Measurements from ENCODE around the gene OGDH.

OGDH gene

DNA sequence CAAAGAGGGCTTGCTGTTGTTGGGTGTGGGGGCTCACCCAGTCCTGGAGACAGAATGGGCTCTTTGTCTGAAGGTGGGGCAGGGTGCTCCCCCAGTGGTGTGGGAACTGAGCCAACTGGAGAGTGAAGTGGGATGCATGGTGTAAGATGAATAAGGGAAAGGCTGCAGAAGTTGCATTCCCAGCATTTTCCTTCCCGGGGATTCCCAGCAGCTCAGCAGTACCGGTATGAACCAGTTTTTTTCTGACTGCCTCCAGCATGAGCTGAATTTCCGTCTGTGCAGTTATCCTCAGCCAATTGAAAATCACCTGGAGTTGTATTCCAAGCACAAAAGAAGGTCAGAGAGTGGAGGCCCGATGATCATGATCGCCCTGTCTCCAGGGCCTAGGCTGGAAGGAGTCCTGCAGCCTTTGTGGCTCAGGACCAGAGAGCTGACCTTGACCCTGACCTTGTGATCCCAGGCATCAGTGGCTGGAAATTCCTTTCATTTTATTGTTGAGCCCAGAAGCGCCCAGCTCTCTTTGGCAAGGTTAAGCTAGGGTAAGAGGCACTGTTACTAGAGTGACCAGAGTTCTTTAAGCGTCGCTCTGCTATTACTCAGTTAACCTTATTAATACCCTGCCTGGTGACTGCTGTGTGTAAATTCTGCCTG, 33.4 kb downstream of the OGDH start:
- Histone ChIP-seq H3K27me3 (ENCODE audit: control insufficient read depth, low read length) (no peaks in the 10 kb centered on the region), H3K79me2 (ENCODE audit: control insufficient read depth, low read length) (peaks cover 29% of the 10 kb centered on the region), H3K9me2 (replicated peaks; ENCODE audit: control insufficient read depth, low read length) (no peaks in the 10 kb centered on the region), H3K27ac (ENCODE audit: low read depth, low read length) (no peak overlapping the region), H3K4me1 (ENCODE audit: control insufficient read depth, low read length) (peaks cover 32% of the 10 kb centered on the region), H3K4me2 (ENCODE audit: low read length) (no peak overlapping the region), H3K36me3 (ENCODE audit: control insufficient read depth, low read length) (peaks cover 7% of the 10 kb centered on the region; the same call in 1 of the 2 replicates), H3K9me3 (ENCODE audit: control insufficient read depth, insufficient read depth, low read length) (no peaks in the 10 kb centered on the region), H3K4me3 (ENCODE audit: low read length) (no peak overlapping the region), H3F3A (ENCODE audit: control insufficient read depth, insufficient read depth) (peaks cover 5% of the 10 kb centered on the region), H4K20me1 (ENCODE audit: control insufficient read depth, insufficient read depth, low read depth, low read length) (no peaks in the 10 kb centered on the region)
- TF ChIP-seq EZH2phosphoT487 (IDR thresholded peaks at IDR 0.05; ENCODE audit: borderline replicate concordance, low read length) = no peak
- TF ChIP-seq, protein P1, sequence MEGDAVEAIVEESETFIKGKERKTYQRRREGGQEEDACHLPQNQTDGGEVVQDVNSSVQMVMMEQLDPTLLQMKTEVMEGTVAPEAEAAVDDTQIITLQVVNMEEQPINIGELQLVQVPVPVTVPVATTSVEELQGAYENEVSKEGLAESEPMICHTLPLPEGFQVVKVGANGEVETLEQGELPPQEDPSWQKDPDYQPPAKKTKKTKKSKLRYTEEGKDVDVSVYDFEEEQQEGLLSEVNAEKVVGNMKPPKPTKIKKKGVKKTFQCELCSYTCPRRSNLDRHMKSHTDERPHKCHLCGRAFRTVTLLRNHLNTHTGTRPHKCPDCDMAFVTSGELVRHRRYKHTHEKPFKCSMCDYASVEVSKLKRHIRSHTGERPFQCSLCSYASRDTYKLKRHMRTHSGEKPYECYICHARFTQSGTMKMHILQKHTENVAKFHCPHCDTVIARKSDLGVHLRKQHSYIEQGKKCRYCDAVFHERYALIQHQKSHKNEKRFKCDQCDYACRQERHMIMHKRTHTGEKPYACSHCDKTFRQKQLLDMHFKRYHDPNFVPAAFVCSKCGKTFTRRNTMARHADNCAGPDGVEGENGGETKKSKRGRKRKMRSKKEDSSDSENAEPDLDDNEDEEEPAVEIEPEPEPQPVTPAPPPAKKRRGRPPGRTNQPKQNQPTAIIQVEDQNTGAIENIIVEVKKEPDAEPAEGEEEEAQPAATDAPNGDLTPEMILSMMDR (IDR thresholded peaks at IDR 0.05; ENCODE audit: low read depth, low read length, poor library complexity, severe bottlenecking) = no peak

DNA sequence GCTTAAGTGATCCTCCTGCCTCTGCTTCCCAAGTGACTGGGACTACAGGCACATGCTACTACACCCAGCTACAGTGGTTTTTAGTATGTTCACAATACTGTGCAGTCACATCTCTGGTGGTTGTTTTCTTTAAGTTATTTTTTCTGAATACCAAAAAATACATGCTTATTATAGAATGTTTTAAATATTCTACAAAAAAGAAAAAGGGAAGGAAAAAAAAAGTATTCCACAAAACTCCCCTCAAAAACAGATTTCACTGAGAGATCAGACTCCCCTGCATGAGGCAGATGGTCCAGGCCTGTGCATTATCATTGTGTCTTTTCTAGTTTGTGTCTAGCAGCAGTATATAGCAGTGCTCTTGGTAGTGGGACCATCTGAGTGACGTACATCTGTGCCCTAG, 36.8 kb downstream of the OGDH start:
- no peaks in the 10 kb centered on the region for H3K9me2 ChIP-seq (replicated peaks; ENCODE audit: control insufficient read depth, low read length)
- no peak overlapping the region for H3K4me2 ChIP-seq (ENCODE audit: low read length)
- H3K27ac ChIP-seq (ENCODE audit: low read depth, low read length) = no peak overlapping the region
- peaks cover 31% of the 10 kb centered on the region for H3K4me1 ChIP-seq (ENCODE audit: control insufficient read depth, low read length)
- H3F3A ChIP-seq (ENCODE audit: control insufficient read depth, insufficient read depth) = peaks cover 5% of the 10 kb centered on the region
- peaks cover 24% of the 10 kb centered on the region for H3K79me2 ChIP-seq (ENCODE audit: control insufficient read depth, low read length)
- TF ChIP-seq EZH2phosphoT487 (IDR thresholded peaks at IDR 0.05; ENCODE audit: borderline replicate concordance, low read length) = no peak
- TF ChIP-seq, protein P1 (IDR thresholded peaks at IDR 0.05; ENCODE audit: low read depth, low read length, poor library complexity, severe bottlenecking) = no peak
- peaks cover 33% of the 10 kb centered on the region for H3K36me3 ChIP-seq (ENCODE audit: control insufficient read depth, low read length)
- no peaks in the 10 kb centered on the region for H4K20me1 ChIP-seq (ENCODE audit: control insufficient read depth, insufficient read depth, low read depth, low read length)
- H3K9me3 ChIP-seq (ENCODE audit: control insufficient read depth, insufficient read depth, low read length) = no peaks in the 10 kb centered on the region
- no peaks in the 10 kb centered on the region for H3K27me3 ChIP-seq (ENCODE audit: control insufficient read depth, low read length)
- no peak overlapping the region for H3K4me3 ChIP-seq (ENCODE audit: low read length)

DNA sequence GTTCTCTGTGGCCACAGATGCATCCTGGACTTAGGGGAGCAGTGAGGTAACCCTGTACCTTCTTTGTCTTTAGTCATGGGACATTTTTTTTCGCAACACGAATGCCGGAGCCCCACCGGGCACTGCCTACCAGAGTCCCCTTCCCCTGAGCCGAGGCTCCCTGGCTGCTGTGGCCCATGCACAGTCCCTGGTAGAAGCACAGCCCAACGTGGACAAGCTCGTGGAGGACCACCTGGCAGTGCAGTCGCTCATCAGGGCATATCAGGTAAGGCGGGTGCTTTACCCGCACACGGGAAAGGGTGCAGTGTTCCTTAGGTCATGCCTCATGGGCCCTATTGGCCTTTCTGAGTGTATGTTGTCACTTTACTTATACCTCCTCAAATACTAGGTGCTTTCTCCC, 38.8 kb downstream of the OGDH start:
- no peak for TF ChIP-seq EZH2phosphoT487 (IDR thresholded peaks at IDR 0.05; ENCODE audit: borderline replicate concordance, low read length)
- TF ChIP-seq, protein P1 (IDR thresholded peaks at IDR 0.05; ENCODE audit: low read depth, low read length, poor library complexity, severe bottlenecking) = no peak
- Histone ChIP-seq H3K4me1 (ENCODE audit: control insufficient read depth, low read length) (peaks cover 16% of the 10 kb centered on the region), H3K27ac (ENCODE audit: low read depth, low read length) (no peak overlapping the region), H3F3A (ENCODE audit: control insufficient read depth, insufficient read depth) (peaks cover 5% of the 10 kb centered on the region), H3K4me3 (ENCODE audit: low read length) (no peak overlapping the region), H3K27me3 (ENCODE audit: control insufficient read depth, low read length) (no peaks in the 10 kb centered on the region), H3K79me2 (ENCODE audit: control insufficient read depth, low read length) (peaks cover 7% of the 10 kb centered on the region; the same call in 1 of the 2 replicates), H3K4me2 (ENCODE audit: low read length) (no peak overlapping the region), H3K9me3 (ENCODE audit: control insufficient read depth, insufficient read depth, low read length) (no peaks in the 10 kb centered on the region), H4K20me1 (ENCODE audit: control insufficient read depth, insufficient read depth, low read depth, low read length) (no peaks in the 10 kb centered on the region), H3K36me3 (ENCODE audit: control insufficient read depth, low read length) (peaks cover 42% of the 10 kb centered on the region), H3K9me2 (replicated peaks; ENCODE audit: control insufficient read depth, low read length) (no peaks in the 10 kb centered on the region)

Measured in DOHH2 (cell line).